ENCODE results near the gene PEX19.

- TF ChIP-seq CTCF (IDR thresholded peaks at IDR 0.05) (no peak), POLR2A (IDR thresholded peaks at IDR 0.05) (no peak)
These were observed 41.5 kb upstream of the PEX19 start for GRCh38 chr1:160326418-160326817.
